ENCODE measurements around the gene ACIN1. TPM values are rescaled to one million over a fixed set of nuclear protein-coding genes. Genes with fewer than 3 reads are reported as not detected.

Gene ACIN1
- total RNA-seq, 1 donor from 2014 or later = 210 TPM

DNA sequence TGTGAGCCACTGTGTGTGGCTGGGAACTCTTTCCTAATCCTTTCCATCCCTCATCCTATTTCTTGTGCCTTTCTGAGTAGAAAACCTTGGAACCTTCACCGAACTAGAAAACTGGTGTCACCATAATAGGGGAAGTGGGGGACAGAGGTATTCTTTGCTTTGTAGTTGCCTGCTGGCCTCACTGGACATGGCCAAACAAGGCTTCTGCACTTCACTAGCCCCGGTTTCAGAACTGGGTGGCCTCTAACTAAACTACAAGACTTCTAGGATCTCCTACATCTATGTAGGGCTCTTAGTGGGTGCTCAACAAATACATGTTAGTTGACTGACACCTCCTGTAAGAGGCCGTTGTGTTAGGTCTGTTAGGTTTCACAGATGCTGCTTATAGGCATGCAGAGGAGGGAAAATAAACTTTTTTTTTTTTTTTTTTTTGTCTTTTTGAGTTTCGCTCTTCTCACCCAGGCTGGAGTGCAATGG lies 10.4 kb upstream of the ACIN1 start:
- intact Hi-C loops (cut with micrococcal nuclease) = no loop called here

DNA sequence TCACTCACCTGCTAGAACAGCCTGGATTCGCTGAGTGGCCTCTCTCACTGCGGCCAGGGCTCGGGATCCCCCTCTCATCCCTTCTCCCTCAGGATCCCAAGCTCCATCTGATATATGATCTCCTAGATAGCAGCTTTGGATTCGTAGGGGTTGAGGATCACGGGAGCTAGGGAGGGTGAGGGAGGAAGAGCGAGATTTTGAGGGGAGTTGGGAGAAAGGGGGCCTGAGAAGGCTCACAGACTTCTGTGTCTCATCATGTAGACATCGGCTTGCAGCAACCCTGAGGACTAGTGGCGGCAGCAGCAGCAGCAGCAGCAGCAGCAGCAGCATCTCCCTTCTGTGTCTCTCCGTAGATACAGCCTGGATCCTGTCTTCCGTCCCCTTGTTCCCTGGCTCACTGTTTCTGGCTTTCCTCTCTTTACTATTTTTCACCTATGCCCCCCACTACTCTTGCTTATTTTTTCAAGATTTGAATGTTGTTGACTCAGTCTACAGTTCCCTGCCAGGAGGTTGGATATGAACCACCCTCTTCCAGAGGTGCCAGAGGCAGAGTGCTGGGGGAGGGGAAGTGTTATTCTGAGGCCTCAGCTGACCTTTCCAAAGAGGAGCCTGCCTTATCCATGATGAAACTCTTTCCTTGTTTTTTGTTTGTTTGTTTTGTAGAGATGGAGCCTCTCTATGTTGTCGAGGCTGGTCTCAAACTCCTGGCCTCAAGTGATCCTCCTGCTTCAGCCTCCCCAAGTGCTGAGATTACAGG lies 9.8 kb upstream of the ACIN1 start, which contains the start of gene CIROP:
TSS of gene CIROP (minus strand) at position 399 of the 757 bp plus-strand sequence. CDS start at position 330, 69 bp downstream.
- intact Hi-C loops (cut with micrococcal nuclease) = no loop called here

GRCh38 chr14:23104070-23104590 lies 9.2 kb upstream of the ACIN1 start:
- intact Hi-C loops (cut with micrococcal nuclease) = no loop called here

- intact Hi-C loops (cut with micrococcal nuclease) = no loop called here
Measured at GRCh38 chr14:23103581-23103980, 8.6 kb upstream of the ACIN1 start.

DNA sequence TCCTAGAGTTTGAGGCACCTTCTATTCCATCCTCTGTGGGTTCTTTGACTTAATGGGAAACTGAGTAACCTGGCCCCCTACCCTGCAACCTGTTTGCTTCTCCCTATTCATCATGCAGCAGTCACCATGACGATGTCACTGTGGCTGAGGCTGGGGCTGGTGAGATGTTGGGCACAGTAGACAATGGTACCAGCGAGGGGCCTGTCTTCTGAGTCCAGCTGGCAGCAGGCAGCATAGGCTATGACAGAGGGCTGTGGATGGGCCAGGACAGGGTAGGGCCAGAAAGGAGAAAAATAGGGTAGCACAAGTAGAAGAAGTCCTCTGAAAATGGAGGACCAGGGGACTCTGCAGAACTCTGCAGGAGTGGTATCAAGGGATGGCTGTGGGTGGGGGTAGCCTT lies 7.9 kb upstream of the ACIN1 start:
- intact Hi-C loops (cut with micrococcal nuclease) = no loop called here

- intact Hi-C loops (cut with micrococcal nuclease) = no loop called here
Measured at GRCh38 chr14:23101986-23102625, 7.2 kb upstream of the ACIN1 start.

DNA sequence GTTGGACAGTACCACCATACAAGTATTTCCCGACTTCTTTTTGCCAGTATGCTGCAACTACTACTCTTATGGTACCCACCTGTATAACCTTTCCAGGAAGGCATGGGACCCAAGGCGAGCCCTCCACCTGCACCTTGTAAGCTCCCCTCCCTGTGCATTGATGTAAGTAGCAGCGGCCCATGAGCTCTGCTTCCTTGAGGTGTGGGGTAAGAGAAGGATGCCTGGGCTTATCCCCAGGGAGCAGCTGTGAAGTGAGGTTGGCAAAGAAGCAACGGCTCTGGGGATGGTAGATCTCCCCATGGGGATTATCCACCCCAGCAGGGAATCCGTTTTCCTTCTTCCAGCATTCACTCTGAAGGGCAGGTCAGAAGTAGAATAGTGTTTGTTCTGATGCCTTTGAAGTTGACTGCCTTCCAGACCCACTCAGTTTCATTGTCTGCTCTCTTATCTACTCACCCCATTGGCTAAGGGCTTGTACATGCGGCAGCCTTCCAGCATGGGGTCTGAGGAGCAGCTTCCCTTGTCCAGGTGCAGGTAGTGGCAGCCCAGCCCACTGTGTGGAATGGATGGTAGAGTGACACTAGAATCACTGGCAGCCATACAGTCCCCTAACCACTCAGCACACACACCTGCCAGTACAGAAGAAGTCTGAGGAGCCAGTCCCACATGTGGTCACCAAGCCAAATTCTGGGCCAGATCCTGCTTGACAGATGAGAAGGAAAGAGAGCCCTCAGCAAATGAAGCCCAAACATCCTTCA lies 6.5 kb upstream of the ACIN1 start:
- intact Hi-C loops (cut with micrococcal nuclease) = no loop called here

DNA sequence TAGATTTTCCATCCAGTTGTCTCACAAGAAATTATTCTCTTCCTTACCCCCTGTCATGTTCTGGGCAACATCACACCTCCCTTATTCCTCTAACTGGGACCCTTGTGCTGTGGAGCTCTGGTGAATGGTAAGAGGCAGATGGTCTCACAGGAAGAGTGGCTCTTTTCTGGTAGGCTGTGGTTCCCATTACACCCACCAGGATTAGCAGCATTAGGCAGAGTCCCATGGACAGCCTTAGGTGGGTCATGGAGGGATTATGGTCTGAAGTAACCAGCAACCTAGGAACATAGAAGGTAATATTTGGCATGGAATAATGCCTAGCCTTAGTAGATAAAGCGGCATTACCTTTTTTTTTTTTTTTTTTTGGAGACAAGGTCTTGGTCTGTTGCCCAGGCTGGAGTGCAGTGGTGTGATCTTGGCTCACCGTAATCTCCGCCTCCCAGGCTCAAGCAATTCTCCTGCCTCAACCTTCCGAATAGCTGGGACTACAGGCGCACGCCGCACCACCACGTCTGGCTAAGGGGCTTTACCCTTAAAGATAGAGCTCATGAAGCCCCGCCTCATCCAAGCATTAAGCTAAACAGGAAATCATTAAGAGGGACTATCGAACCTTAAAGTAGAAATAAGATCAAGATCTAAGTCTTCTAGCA lies 4.4 kb upstream of the ACIN1 start:
- intact Hi-C loops (cut with micrococcal nuclease) = loop anchor here (10.0 kb wide), 1 partner anchor 455 kb away; the partner anchor contains the start of genes THTPA and ZFHX2

GRCh38 chr14:23097786-23098185 lies 2.9 kb upstream of the ACIN1 start:
- intact Hi-C loops (cut with micrococcal nuclease) = loop anchor here (10.0 kb wide), 1 partner anchor 457 kb away; the partner anchor contains the start of genes THTPA and ZFHX2

DNA sequence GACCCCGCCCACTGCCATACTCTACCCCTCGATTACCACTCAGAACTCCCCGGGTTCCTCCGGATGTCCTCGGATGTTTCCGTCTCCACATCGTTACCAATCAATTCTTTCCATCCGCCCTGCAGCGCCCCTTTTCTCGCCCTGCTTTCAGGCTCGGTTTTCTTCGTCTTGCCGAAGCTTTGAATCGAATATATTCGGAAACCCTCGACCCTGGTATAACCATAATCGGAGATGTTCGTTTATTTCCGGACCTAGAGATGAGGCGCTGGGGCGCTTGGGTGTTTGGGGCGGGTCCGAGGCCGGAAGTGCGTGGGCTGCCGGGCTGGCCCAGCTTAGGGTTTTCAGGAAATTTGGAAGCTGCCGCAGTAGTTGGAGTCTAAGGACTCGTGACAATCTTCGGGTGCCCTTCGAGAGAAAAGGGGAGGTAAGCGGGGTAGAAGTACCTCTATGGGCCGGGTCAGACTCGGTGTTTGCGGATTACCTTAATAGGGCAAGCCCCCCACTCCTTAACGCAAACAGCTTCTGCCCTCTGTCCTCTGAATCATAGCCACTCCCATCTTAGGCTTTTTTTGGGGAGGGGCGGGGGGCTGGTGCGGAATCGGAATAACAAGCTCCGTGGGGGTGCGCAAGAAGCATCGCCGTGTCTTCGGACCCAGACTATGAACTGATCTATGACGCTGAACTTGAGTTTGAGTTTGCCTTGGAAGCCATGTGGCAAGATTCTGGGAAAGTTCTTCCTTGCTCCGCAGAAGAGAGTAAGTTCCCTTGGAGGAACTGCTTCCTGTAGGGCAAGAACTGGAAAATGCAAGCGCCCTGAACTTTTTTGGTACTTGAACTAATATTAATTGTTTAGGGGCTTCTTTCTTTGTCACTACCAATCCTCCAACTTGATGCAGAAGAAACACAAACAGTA lies 516 bp upstream of the ACIN1 start, which contains the start of gene C14orf119:
TSS of gene C14orf119 (plus strand) at position 310 of the 913 bp plus-strand sequence. CDS start 2,154 bp downstream, outside the sequence.
- intact Hi-C loops (cut with micrococcal nuclease) = loop anchor here (1.0 to 10.0 kb wide), 6 partner anchors 61 to 459 kb away; partner anchors contain the start of genes NGDN, PABPN1, PSMB5 and THTPA

GRCh38 chr14:23093991-23094665 lies 808 bp downstream of the ACIN1 start:
- intact Hi-C loops (cut with micrococcal nuclease) = loop anchor here (1.0 to 10.0 kb wide), 2 partner anchors 23 to 461 kb away; partner anchors contain the start of genes THTPA and ZFHX2

- intact Hi-C loops (cut with micrococcal nuclease) = loop anchor here (10.0 kb wide), 1 partner anchor 461 kb away; the partner anchor contains the start of genes THTPA and ZFHX2
Measured at GRCh38 chr14:23093526-23093925, 1.4 kb downstream of the ACIN1 start.

GRCh38 chr14:23093104-23093503 lies 1.8 kb downstream of the ACIN1 start:
- intact Hi-C loops (cut with micrococcal nuclease) = loop anchor here (10.0 kb wide), 1 partner anchor 462 kb away; the partner anchor contains the start of genes THTPA and ZFHX2

DNA sequence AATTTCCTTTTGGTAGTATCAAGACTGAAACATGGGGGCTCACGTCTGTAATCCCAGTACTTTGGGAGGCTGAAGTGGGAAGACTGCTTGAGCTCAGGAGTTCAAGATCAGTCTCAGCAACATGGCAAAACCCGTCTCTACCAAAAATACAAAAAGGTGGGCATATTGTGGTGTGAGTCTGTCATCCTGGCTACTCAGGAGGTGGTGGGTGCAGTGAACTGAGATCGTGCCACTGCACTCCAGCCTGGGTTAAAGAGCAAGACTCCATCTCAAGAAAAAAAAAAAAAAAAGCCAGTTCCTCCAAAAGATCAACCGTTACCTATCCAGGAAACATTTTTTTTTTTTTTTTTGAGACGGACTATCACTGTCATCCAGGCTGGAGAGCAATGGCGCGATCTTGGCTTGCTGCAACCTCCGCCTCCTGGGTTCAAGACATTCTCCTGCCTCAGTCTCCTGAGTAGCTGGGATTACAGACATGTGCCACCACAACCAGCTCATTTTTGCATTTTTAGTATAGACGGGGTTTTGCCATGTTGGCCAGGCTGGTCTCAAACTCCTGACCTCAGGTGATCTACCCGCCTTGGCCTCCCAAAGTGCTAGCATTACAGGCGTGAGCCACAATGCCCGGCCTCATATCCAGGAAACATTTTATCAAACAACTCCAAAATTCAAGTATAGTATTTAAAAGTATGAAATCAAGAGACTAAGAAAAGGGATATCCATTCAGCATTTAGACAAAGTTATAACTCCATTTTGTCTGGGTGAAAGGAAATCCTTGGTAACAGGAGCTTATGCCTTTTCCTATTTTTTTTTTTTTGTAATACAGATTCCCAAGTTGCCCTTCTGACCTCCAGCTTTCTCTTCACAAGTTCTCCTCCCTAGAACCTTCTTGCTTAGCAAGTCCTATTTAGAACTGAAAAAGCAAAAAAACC lies 3.4 kb downstream of the ACIN1 start:
- intact Hi-C loops (cut with micrococcal nuclease) = loop anchor here (10.0 kb wide), 1 partner anchor 463 kb away; the partner anchor contains the start of genes THTPA and ZFHX2

DNA sequence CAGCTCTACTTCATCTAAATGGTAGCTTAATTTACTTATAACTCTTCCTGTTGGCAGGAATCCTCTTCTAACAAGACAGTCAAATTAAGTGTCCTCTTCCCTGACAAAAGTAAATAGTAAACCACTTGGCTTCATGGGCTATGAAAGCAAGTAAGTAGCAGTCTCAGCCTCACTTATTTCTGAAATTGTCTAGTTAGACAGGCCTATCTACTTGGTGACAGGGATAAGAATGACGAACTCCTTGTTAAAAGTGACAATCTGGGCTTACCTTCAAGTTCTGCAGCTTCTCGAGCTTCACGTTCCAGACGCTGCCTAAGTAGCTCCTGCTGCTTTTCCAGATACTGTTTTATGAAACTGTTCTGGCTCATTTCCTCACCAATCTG lies 4.7 kb downstream of the ACIN1 start:
- intact Hi-C loops (cut with micrococcal nuclease) = loop anchor here (10.0 kb wide), 1 partner anchor 465 kb away; the partner anchor contains the start of genes THTPA and ZFHX2

DNA sequence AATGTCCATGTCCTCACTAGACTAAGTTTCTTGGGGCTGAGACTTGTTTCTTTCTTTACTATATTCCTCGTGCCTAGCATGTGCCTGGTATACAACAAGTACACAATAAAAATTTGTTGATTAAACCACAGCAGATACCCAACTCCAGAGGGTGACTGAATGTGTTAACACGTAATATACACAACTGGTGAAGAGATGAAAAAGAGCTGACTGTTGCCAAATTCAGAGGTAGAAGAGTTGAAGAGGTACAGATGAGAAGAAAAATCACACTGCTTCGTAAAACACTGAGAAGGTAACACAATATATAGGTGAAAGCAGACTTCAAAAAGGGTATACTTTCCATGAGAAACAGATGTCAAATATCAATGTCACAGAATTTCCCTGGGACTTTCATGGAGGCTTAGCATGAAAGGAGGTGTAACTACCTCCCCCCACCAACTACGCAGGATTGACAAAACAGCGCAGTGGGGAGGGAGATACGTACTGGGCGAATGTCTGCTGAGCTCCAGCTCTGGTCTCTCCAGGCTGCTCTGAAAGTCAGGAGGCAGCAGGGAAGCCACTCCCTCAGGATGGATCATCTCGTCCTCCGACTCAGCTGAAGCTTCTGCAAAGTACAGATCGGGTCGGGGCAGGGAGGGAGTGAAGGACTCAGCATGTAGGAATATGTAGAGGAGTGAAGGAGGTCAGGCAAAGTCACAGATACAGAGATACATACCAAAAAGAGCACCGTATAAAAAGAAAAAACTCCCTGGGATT lies 5.3 kb downstream of the ACIN1 start:
- intact Hi-C loops (cut with micrococcal nuclease) = loop anchor here (10.0 kb wide), 1 partner anchor 465 kb away; the partner anchor contains the start of genes THTPA and ZFHX2

- intact Hi-C loops (cut with micrococcal nuclease) = no loop called here
Measured at GRCh38 chr14:23086565-23086964, 8.4 kb downstream of the ACIN1 start.
